OCI-LY3 (cell line): ENCODE measurements around the gene TTC28.

Experiments used
- CTCF ChIP-seq: fragments of 200-600, 300-600 bp; sonication (generic); IDR thresholded peaks from 2 replicates; pipeline ENCODE4 v1.5.1; 2014; ENCODE audit warnings: antibody characterized with exemption, low read length, low read depth
- EZH2phosphoT487 ChIP-seq: fragments of 200-600 bp; shearing (Covaris generic); IDR thresholded peaks from 2 replicates; pipeline ENCODE4 v1.6.1; 2018; ENCODE audit warnings: antibody characterized with exemption, mixed run types, low read depth

GRCh38 chr22:28105413-28105812, 574.2 kb downstream of the TTC28 start:
- TF ChIP-seq CTCF (no peak), EZH2phosphoT487 (no peak)
